Measurements from ENCODE around the gene FAM171A2. TPM values are rescaled to one million over a fixed set of nuclear protein-coding genes. Genes with fewer than 3 reads are reported as not detected.
"Not testable (repeated sequence)": the region's sequence is repeated elsewhere in the genome, so short reads cannot be mapped to it uniquely, and the experiment has no call there.

FAM171A2 gene
- total RNA-seq, 1 donor from 2014 or later = 15.0 TPM

- DNase-seq (ENCODE audit: low read depth) = no peak
- no peak for TF ChIP-seq CTCF (conservative IDR thresholded peaks at IDR 0.05; ENCODE audit: low read depth, low read length)
- no peak overlapping the region for H3K4me3 ChIP-seq (ENCODE audit: low read depth, low read length)
Observed at GRCh38 chr17:44397479-44398440, 34.1 kb upstream of the FAM171A2 start.

GRCh38 chr17:44396946-44397345, 33.3 kb upstream of the FAM171A2 start:
- TF ChIP-seq CTCF (conservative IDR thresholded peaks at IDR 0.05; ENCODE audit: low read depth, low read length) = no peak
- no peak for DNase-seq (ENCODE audit: low read depth)
- no peak overlapping the region for H3K4me3 ChIP-seq (ENCODE audit: low read depth, low read length)

GRCh38 chr17:44394833-44395232, 31.2 kb upstream of the FAM171A2 start:
- DNase-seq (ENCODE audit: low read depth) = no peak
- H3K4me3 ChIP-seq (ENCODE audit: low read depth, low read length) = no peak overlapping the region
- no peak for TF ChIP-seq CTCF (conservative IDR thresholded peaks at IDR 0.05; ENCODE audit: low read depth, low read length)

- H3K4me3 ChIP-seq (ENCODE audit: low read depth, low read length) = not testable (repeated sequence)
Observed at GRCh38 chr17:44394112-44394511, 30.5 kb upstream of the FAM171A2 start.

GRCh38 chr17:44390250-44390870, 26.7 kb upstream of the FAM171A2 start:
- no peak for TF ChIP-seq CTCF (conservative IDR thresholded peaks at IDR 0.05; ENCODE audit: low read depth, low read length)
- DNase-seq (ENCODE audit: low read depth) = no peak
- H3K4me3 ChIP-seq (ENCODE audit: low read depth, low read length) = no peak overlapping the region

More at GRCh38 chr17:44394112-44394511, 30.5 kb upstream of the FAM171A2 start:
- not testable (repeated sequence) for DNase-seq (ENCODE audit: low read depth)

GRCh38 chr17:44389723-44390202, 26.1 kb upstream of the FAM171A2 start:
- no peak for DNase-seq (ENCODE audit: low read depth)
- TF ChIP-seq CTCF (conservative IDR thresholded peaks at IDR 0.05; ENCODE audit: low read depth, low read length) = no peak

GRCh38 chr17:44389281-44389680, 25.6 kb upstream of the FAM171A2 start, which contains the start of gene ITGA2B:
Gene ITGA2B (minus strand): TSS chr17:44389649. CDS start chr17:44389473, 176 bp downstream.
- H3K4me3 ChIP-seq (ENCODE audit: low read depth, low read length) = no peak within 1 kb of the TSS
- TF ChIP-seq CTCF (conservative IDR thresholded peaks at IDR 0.05; ENCODE audit: low read depth, low read length) = no peak
- no peak for DNase-seq (ENCODE audit: low read depth)

More at GRCh38 chr17:44389723-44390202, 26.1 kb upstream of the FAM171A2 start:
- no peak overlapping the region for H3K4me3 ChIP-seq (ENCODE audit: low read depth, low read length)

Measured in epithelial cell of proximal tubule (primary cell).